ENCODE results near the gene TMEM181. TPM values are rescaled to one million over a fixed set of nuclear protein-coding genes. Genes with fewer than 3 reads are reported as not detected.
"Not testable (repeated sequence)": the region's sequence is repeated elsewhere in the genome, so short reads cannot be mapped to it uniquely, and the experiment has no call there.

TMEM181 gene
- total RNA-seq, 1 experiment from 2014 or later: 18.7 TPM

DNA sequence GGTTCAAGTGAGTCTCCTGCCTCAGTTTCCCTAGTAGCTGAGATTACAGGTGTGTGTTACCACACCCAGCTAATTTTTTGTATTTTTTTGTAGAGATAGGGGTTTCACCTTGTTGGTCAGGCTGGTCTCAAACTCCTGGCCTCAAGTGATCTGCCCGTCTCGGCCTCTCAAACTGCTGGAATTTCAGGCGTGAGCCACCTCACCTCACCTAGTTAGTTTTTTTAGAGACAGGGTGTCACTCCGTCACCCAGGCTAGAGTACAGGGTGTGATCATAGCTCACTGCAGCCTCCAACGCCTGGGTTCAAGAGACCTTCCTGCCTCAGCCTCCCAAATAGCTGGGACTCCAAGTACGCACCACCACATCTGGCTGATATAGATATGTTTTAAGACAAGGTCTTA, 112.8 kb downstream of the TMEM181 start:
- Histone ChIP-seq H4K20me1 (ENCODE audit: insufficient read depth) (no peaks in the 10 kb centered on the region), H3K36me3 (ENCODE audit: low read depth) (no peaks in the 10 kb centered on the region), H3K9me3 (ENCODE audit: insufficient read depth, low read depth) (no peaks in the 10 kb centered on the region), H3F3A (ENCODE audit: insufficient read depth, low read depth) (peaks cover 12% of the 10 kb centered on the region), H3K4me1 (replicated peaks; ENCODE audit: insufficient read depth) (peaks cover 27% of the 10 kb centered on the region), H3K4me2 (no peak overlapping the region), H2AFZ (no peak overlapping the region), H3K9me2 (ENCODE audit: insufficient read depth) (no peaks in the 10 kb centered on the region), H3K4me3 (no peak overlapping the region), H3K79me2 (ENCODE audit: low read depth) (no peaks in the 10 kb centered on the region), H3K27me3 (ENCODE audit: insufficient read depth, low read depth) (no peaks in the 10 kb centered on the region), H3K27ac (no peak overlapping the region)
- intact Hi-C loops (cut with micrococcal nuclease; ENCODE audit: unreplicated experiment): no loop called here
- no TSS peak for BruUV-seq (replicated peaks)
- CTCF ChIA-PET: no interaction called here
- no peak for TF ChIP-seq EZH2 (IDR thresholded peaks at IDR 0.05; ENCODE audit: low read depth)
- no peak for TF ChIP-seq CTCF (conservative IDR thresholded peaks at IDR 0.05)
- POLR2A ChIA-PET (ENCODE audit: unreplicated experiment): no interaction called here
- DNase-seq: no peak

DNA sequence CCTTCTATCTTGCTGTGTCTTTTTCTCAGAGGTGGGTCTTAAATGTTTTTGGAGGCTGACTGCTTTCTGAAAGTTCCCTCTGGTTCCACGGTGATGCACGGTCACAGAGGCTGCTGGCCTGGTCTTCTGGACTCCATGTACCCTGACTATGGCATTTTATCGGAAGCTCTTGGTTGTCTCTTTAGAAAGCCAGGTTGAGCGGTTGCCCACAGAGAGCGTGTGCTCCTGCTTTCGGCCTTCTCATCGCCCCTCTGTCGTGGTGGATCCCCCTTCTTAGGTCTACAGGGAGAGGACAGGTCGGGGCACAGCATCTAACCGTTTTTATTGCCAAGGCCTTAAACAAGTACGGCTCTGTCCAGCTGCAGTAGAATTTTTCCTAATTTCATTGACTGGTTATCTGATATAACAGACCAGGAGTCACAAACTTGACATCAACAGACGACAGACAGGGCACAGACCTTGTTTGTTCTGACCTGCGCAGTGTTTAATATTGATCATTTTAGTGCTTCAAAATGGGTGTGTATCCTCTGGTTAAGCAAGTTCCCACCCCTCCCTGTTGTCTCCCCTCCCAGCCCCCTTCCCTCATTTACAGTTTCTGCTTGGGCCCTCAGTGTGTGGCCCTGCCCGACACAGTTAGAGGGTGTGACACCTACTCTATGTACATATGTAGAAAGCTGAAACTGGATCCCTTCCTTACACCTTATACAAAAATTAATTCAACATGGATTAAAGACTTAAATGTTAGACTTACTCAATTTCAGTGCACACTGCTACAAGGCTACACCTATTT, 114.6 kb downstream of the TMEM181 start:
- CTCF ChIA-PET: no interaction called here
- H3K27me3 ChIP-seq (ENCODE audit: insufficient read depth, low read depth): no peaks in the 10 kb centered on the region
- no peak overlapping the region for H3K4me2 ChIP-seq
- POLR2A ChIA-PET (ENCODE audit: unreplicated experiment): no interaction called here
- H3K79me2 ChIP-seq (ENCODE audit: low read depth): no peaks in the 10 kb centered on the region
- no peaks in the 10 kb centered on the region for H3K9me3 ChIP-seq (ENCODE audit: insufficient read depth, low read depth)
- H3K36me3 ChIP-seq (ENCODE audit: low read depth): no peaks in the 10 kb centered on the region
- no peak overlapping the region for H3K27ac ChIP-seq
- no peak overlapping the region for H2AFZ ChIP-seq
- peaks cover 20% of the 10 kb centered on the region for H3F3A ChIP-seq (ENCODE audit: insufficient read depth, low read depth)
- intact Hi-C loops (cut with micrococcal nuclease; ENCODE audit: unreplicated experiment): no loop called here
- BruUV-seq (replicated peaks): no TSS peak
- DNase-seq: no peak
- H3K4me1 ChIP-seq (replicated peaks; ENCODE audit: insufficient read depth): peaks cover 27% of the 10 kb centered on the region
- H3K4me3 ChIP-seq: no peak overlapping the region
- H4K20me1 ChIP-seq (ENCODE audit: insufficient read depth): no peaks in the 10 kb centered on the region
- TF ChIP-seq EZH2 (IDR thresholded peaks at IDR 0.05; ENCODE audit: low read depth) (no peak), CTCF (conservative IDR thresholded peaks at IDR 0.05) (no peak)
- H3K9me2 ChIP-seq (ENCODE audit: insufficient read depth): no peaks in the 10 kb centered on the region

DNA sequence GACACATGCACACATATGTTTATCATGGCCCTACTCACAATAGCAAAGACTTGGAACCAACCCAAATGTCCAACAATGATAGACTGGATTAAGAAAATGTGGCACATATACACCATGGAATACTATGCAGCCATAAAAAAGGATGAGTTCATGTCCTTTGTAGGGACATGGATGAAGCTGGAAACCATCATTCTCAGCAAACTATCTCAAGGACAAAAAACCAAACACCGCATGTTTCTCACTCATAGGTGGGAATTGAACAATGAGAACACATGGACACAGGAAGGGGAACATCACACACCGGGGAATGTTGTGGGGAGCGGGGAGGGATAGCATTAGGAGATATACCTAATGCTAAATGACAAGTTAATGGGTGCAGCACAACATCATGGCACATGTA, 117.2 kb downstream of the TMEM181 start:
- H4K20me1 ChIP-seq (ENCODE audit: insufficient read depth); DNase-seq; CTCF ChIA-PET; H3K36me3 ChIP-seq (ENCODE audit: low read depth); POLR2A ChIA-PET (ENCODE audit: unreplicated experiment); H3K4me2 ChIP-seq; H2AFZ ChIP-seq; H3K27ac ChIP-seq; H3K9me2 ChIP-seq (ENCODE audit: insufficient read depth); BruUV-seq (replicated peaks); H3K9me3 ChIP-seq (ENCODE audit: insufficient read depth, low read depth); H3K79me2 ChIP-seq (ENCODE audit: low read depth); H3K27me3 ChIP-seq (ENCODE audit: insufficient read depth, low read depth); intact Hi-C loops (cut with micrococcal nuclease; ENCODE audit: unreplicated experiment); H3K4me3 ChIP-seq: not testable (repeated sequence)
- Histone ChIP-seq H3K4me1 (replicated peaks; ENCODE audit: insufficient read depth) (peaks cover 21% of the 10 kb centered on the region), H3F3A (ENCODE audit: insufficient read depth, low read depth) (peaks cover 23% of the 10 kb centered on the region)

All from PC-9 (cell line).